IPS-18c (cell line): Measurements from ENCODE around the gene IKBKE.

ENCODE experiments used
- H3K4me3 ChIP-seq: 2 replicates; pipeline ENCODE4 v1.7.0; 2013; ENCODE audit warnings: low read depth, mild to moderate bottlenecking, low read length, moderate library complexity; ENCODE audit not compliant: insufficient read depth
- H3K9me3 ChIP-seq: one replicate; pipeline ENCODE4 v1.6.1; 2013; ENCODE audit warnings: mild to moderate bottlenecking, low read length, moderate library complexity; ENCODE audit not compliant: control insufficient read depth, insufficient read depth

The IKBKE gene

DNA sequence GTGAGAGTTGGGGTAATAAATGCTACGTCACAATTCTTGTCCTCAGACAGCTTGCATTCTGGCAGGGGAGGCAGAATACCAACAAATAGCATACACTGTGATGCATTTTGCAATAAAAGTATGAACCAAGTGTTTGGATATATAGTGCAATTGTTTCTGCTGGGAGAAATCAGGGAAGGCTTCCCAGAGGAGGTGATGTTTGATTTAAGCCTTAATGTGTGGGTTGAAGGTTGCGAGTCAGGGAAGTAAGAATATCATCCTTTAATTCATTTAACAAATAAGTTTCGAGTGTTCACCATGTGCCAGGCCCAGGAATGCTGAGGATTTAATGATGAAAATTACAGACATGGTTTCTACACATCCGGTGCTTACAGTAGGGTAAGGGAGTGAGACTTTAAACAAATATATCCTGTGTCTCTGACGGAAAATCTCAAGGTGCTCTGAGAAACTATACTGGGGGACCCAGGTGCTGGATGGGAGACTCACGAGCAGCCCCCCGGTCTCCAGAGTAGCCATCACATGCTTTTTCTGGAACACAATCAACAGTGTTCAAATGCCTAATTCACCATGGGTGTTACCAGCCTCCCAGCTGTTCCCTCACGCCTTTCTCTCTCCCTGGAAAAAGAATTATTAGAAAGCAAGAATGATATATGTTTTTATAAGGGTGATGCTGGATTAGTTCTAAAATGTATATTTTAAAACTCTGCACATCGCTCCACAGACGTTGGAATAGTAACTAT is 68.8 kb downstream of the IKBKE start:
- Histone ChIP-seq H3K9me3 (no peaks in the 10 kb centered on the region), H3K4me3 (no peak overlapping the region)

- no peak overlapping the region for H3K4me3 ChIP-seq
These were observed 69.9 kb downstream of the IKBKE start for GRCh38 chr1:206540044-206540780.

GRCh38 chr1:206541236-206541833 is 71.1 kb downstream of the IKBKE start:
- H3K4me3 ChIP-seq, result no peak overlapping the region

More at GRCh38 chr1:206540044-206540780, 69.9 kb downstream of the IKBKE start:
- H3K9me3 ChIP-seq, result no peaks in the 10 kb centered on the region

GRCh38 chr1:206544562-206545257 is 74.4 kb downstream of the IKBKE start:
- Histone ChIP-seq H3K4me3 (no peak overlapping the region), H3K9me3 (no peaks in the 10 kb centered on the region)

More at GRCh38 chr1:206541236-206541833, 71.1 kb downstream of the IKBKE start:
- no peaks in the 10 kb centered on the region for H3K9me3 ChIP-seq

- no peak overlapping the region for H3K4me3 ChIP-seq
- no peaks in the 10 kb centered on the region for H3K9me3 ChIP-seq
These were observed 75.1 kb downstream of the IKBKE start for GRCh38 chr1:206545351-206545750.
